Right atrium auricular region (tissue), 2 donors: Measurements from ENCODE around the gene MYMK. TPM values are rescaled to one million over a fixed set of nuclear protein-coding genes. Genes with fewer than 3 reads are reported as not detected.

Source experiments
- DNase-seq: peaks from one replicate; pipeline ENCODE4 v3.0.0-alpha.2; 2019; ENCODE audit warnings: low spot score
- H3K27ac ChIP-seq, 2 donors: fragments of 200-600 bp; sonication (generic); 1 replicate in 1 of 2; 2 replicates in 1 of 2; pipeline ENCODE4 v1.5.1; 2016 to 2019
- H3K27me3 ChIP-seq, 2 donors: fragments of 200-600 bp; sonication (generic); one replicate each; pipeline versions ENCODE4 v1.5.1 to v1.6.0; 2017 to 2019
- H3K36me3 ChIP-seq: fragments of 200-600 bp; sonication (generic); one replicate; pipeline ENCODE4 v1.5.1; 2016
- H3K4me1 ChIP-seq, 2 donors: fragments of 200-600 bp; sonication (generic); one replicate each; pipeline versions ENCODE4 v1.5.1 to v1.6.0; 2017 to 2019
- H3K4me3 ChIP-seq, 2 donors: fragments of 200-600 bp; sonication (generic); 1 replicate in 1 of 2; 2 replicates in 1 of 2; pipeline ENCODE4 v1.5.1; 2017 to 2019; ENCODE audit warnings: mild to moderate bottlenecking in 1 of 2, moderate library complexity in 1 of 2
- H3K9me3 ChIP-seq, 2 donors: fragments of 200-600 bp; sonication (generic); one replicate each; pipeline ENCODE4 v1.5.1; 2019
- CTCF ChIP-seq, 2 donors: fragments of 200-600 bp; sonication (generic); IDR thresholded peaks; one replicate each; pipeline ENCODE4 v1.5.1; 2019; ENCODE audit warnings: antibody characterized with exemption in 2 of 2
- total RNA-seq, 2 donors: library from RNA; depleted of rRNA; stranded (reverse); fragments of >200 nt; gene quantifications; one replicate each; pipeline ENCODE4 v1.1.0, GENCODE V29; 2016

Gene MYMK
- total RNA-seq, 2 donors from 2014 or later, result not detected

GRCh38 chr9:133523106-133523505 is 1.7 kb downstream of the MYMK start:
- H3K4me1 ChIP-seq, result peaks cover 0 to 24% of the 10 kb centered on the region in 2 donors
- no peaks in the 10 kb centered on the region for H3K36me3 ChIP-seq
- DNase-seq, result no peak
- no peak overlapping the region for H3K27ac ChIP-seq
- no peaks in the 10 kb centered on the region for H3K9me3 ChIP-seq
- H3K4me3 ChIP-seq, result no peak overlapping the region
- TF ChIP-seq CTCF (IDR thresholded peaks at IDR 0.05), result no peak
- no peaks in the 10 kb centered on the region for H3K27me3 ChIP-seq

GRCh38 chr9:133522073-133522910 is 2.5 kb downstream of the MYMK start:
- H3K4me1 ChIP-seq, result peaks cover 0 to 16% of the 10 kb centered on the region in 2 donors
- no peak for DNase-seq
- no peaks in the 10 kb centered on the region for H3K27me3 ChIP-seq
- no peak for TF ChIP-seq CTCF (IDR thresholded peaks at IDR 0.05)
- H3K4me3 ChIP-seq, result no peak overlapping the region
- no peaks in the 10 kb centered on the region for H3K36me3 ChIP-seq
- no peaks in the 10 kb centered on the region for H3K9me3 ChIP-seq
- no peak overlapping the region for H3K27ac ChIP-seq

GRCh38 chr9:133521122-133522072 is 3.4 kb downstream of the MYMK start:
- H3K27ac ChIP-seq, result no peak overlapping the region
- H3K27me3 ChIP-seq, result no peaks in the 10 kb centered on the region
- no peaks in the 10 kb centered on the region for H3K36me3 ChIP-seq
- DNase-seq, result no peak
- no peaks in the 10 kb centered on the region for H3K9me3 ChIP-seq
- no peak overlapping the region for H3K4me3 ChIP-seq
- peaks cover 0 to 7% of the 10 kb centered on the region in 2 donors for H3K4me1 ChIP-seq
- TF ChIP-seq CTCF (IDR thresholded peaks at IDR 0.05), result no peak

GRCh38 chr9:133520121-133520835 is 4.5 kb downstream of the MYMK start:
- Histone ChIP-seq H3K4me1 (peaks cover 0 to 1% of the 10 kb centered on the region in 2 donors), H3K36me3 (no peaks in the 10 kb centered on the region), H3K9me3 (no peaks in the 10 kb centered on the region), H3K27ac (no peak overlapping the region), H3K27me3 (no peaks in the 10 kb centered on the region), H3K4me3 (no peak overlapping the region)
- DNase-seq, result no peak
- TF ChIP-seq CTCF (IDR thresholded peaks at IDR 0.05), result no peak

GRCh38 chr9:133519693-133520092 is 5.1 kb downstream of the MYMK start:
- Histone ChIP-seq H3K36me3 (no peaks in the 10 kb centered on the region), H3K4me1 (peaks cover 0 to 7% of the 10 kb centered on the region in 2 donors), H3K4me3 (no peak overlapping the region), H3K27ac (no peak overlapping the region), H3K27me3 (no peaks in the 10 kb centered on the region), H3K9me3 (no peaks in the 10 kb centered on the region)
- no peak for DNase-seq
- no peak for TF ChIP-seq CTCF (IDR thresholded peaks at IDR 0.05)
